ENCODE measurements around the gene CDS2. TPM values are rescaled to one million over a fixed set of nuclear protein-coding genes. Genes with fewer than 3 reads are reported as not detected.

Gene CDS2
- total and polyA plus RNA-seq, 2 of the 13 experiments (the other 11 are each of a cell fraction or from before 2014, with no cell fraction given): 81.3 to 153 TPM

DNA sequence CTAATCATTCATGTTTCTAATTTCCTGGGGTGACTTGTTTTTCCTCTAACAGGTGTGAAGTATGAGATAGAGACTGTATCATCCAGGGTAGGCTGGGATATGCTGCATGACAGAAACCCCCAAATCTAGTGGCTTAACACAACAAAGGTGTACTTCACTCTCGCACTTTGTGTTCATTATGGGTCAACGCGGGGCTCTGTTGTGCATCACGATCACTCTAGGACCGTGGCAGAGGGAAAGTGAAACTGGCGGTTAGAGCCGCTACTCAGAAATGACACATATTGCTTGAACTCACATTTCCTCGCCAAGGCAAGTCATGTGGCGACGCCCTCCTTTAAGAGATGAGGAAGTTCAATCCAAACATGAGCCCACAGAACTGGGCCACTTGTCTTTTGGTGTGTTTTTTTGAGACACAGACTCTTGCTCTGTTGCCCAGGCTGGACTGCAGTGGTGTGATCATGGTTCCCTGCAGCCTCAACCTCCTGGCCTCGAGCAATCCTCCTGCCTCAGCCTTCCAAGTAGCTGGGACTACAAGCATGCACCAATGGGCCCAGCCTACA, 48.3 kb upstream of the CDS2 start (continued):
- TF ChIP-seq, protein P1, sequence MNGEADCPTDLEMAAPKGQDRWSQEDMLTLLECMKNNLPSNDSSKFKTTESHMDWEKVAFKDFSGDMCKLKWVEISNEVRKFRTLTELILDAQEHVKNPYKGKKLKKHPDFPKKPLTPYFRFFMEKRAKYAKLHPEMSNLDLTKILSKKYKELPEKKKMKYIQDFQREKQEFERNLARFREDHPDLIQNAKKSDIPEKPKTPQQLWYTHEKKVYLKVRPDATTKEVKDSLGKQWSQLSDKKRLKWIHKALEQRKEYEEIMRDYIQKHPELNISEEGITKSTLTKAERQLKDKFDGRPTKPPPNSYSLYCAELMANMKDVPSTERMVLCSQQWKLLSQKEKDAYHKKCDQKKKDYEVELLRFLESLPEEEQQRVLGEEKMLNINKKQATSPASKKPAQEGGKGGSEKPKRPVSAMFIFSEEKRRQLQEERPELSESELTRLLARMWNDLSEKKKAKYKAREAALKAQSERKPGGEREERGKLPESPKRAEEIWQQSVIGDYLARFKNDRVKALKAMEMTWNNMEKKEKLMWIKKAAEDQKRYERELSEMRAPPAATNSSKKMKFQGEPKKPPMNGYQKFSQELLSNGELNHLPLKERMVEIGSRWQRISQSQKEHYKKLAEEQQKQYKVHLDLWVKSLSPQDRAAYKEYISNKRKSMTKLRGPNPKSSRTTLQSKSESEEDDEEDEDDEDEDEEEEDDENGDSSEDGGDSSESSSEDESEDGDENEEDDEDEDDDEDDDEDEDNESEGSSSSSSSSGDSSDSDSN (CRISPR knock-in tag; IDR thresholded peaks at IDR 0.05): no peak
- no peak for TF ChIP-seq CAMTA2 (CRISPR knock-in tag; IDR thresholded peaks at IDR 0.05; ENCODE audit: borderline replicate concordance)
- TF ChIP-seq NKX3-1 (CRISPR knock-in tag; IDR thresholded peaks at IDR 0.05): no peak
- TF ChIP-seq ZNF343 (CRISPR knock-in tag; IDR thresholded peaks at IDR 0.05): no peak
- TF ChIP-seq, protein P2, sequence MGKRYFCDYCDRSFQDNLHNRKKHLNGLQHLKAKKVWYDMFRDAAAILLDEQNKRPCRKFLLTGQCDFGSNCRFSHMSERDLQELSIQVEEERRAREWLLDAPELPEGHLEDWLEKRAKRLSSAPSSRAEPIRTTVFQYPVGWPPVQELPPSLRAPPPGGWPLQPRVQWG (CRISPR knock-in tag; IDR thresholded peaks at IDR 0.05; ENCODE audit: borderline replicate concordance, low read depth): no peak
- TF ChIP-seq, protein P3, sequence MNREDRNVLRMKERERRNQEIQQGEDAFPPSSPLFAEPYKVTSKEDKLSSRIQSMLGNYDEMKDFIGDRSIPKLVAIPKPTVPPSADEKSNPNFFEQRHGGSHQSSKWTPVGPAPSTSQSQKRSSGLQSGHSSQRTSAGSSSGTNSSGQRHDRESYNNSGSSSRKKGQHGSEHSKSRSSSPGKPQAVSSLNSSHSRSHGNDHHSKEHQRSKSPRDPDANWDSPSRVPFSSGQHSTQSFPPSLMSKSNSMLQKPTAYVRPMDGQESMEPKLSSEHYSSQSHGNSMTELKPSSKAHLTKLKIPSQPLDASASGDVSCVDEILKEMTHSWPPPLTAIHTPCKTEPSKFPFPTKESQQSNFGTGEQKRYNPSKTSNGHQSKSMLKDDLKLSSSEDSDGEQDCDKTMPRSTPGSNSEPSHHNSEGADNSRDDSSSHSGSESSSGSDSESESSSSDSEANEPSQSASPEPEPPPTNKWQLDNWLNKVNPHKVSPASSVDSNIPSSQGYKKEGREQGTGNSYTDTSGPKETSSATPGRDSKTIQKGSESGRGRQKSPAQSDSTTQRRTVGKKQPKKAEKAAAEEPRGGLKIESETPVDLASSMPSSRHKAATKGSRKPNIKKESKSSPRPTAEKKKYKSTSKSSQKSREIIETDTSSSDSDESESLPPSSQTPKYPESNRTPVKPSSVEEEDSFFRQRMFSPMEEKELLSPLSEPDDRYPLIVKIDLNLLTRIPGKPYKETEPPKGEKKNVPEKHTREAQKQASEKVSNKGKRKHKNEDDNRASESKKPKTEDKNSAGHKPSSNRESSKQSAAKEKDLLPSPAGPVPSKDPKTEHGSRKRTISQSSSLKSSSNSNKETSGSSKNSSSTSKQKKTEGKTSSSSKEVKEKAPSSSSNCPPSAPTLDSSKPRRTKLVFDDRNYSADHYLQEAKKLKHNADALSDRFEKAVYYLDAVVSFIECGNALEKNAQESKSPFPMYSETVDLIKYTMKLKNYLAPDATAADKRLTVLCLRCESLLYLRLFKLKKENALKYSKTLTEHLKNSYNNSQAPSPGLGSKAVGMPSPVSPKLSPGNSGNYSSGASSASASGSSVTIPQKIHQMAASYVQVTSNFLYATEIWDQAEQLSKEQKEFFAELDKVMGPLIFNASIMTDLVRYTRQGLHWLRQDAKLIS (CRISPR knock-in tag; IDR thresholded peaks at IDR 0.05): no peak
- TF ChIP-seq, protein P4, sequence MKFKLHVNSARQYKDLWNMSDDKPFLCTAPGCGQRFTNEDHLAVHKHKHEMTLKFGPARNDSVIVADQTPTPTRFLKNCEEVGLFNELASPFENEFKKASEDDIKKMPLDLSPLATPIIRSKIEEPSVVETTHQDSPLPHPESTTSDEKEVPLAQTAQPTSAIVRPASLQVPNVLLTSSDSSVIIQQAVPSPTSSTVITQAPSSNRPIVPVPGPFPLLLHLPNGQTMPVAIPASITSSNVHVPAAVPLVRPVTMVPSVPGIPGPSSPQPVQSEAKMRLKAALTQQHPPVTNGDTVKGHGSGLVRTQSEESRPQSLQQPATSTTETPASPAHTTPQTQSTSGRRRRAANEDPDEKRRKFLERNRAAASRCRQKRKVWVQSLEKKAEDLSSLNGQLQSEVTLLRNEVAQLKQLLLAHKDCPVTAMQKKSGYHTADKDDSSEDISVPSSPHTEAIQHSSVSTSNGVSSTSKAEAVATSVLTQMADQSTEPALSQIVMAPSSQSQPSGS (CRISPR knock-in tag; IDR thresholded peaks at IDR 0.05): no peak
- TF ChIP-seq, protein P5, sequence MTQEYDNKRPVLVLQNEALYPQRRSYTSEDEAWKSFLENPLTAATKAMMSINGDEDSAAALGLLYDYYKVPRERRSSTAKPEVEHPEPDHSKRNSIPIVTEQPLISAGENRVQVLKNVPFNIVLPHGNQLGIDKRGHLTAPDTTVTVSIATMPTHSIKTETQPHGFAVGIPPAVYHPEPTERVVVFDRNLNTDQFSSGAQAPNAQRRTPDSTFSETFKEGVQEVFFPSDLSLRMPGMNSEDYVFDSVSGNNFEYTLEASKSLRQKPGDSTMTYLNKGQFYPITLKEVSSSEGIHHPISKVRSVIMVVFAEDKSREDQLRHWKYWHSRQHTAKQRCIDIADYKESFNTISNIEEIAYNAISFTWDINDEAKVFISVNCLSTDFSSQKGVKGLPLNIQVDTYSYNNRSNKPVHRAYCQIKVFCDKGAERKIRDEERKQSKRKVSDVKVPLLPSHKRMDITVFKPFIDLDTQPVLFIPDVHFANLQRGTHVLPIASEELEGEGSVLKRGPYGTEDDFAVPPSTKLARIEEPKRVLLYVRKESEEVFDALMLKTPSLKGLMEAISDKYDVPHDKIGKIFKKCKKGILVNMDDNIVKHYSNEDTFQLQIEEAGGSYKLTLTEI (CRISPR knock-in tag; conservative IDR thresholded peaks at IDR 0.05): no peak
- no peak for TF ChIP-seq ZNF563 (CRISPR knock-in tag; IDR thresholded peaks at IDR 0.05)
- TF ChIP-seq FOSL1 (CRISPR knock-in tag; IDR thresholded peaks at IDR 0.05; ENCODE audit: borderline replicate concordance): no peak
- TF ChIP-seq, protein P6, sequence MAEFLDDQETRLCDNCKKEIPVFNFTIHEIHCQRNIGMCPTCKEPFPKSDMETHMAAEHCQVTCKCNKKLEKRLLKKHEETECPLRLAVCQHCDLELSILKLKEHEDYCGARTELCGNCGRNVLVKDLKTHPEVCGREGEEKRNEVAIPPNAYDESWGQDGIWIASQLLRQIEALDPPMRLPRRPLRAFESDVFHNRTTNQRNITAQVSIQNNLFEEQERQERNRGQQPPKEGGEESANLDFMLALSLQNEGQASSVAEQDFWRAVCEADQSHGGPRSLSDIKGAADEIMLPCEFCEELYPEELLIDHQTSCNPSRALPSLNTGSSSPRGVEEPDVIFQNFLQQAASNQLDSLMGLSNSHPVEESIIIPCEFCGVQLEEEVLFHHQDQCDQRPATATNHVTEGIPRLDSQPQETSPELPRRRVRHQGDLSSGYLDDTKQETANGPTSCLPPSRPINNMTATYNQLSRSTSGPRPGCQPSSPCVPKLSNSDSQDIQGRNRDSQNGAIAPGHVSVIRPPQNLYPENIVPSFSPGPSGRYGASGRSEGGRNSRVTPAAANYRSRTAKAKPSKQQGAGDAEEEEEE (CRISPR knock-in tag; IDR thresholded peaks at IDR 0.05; ENCODE audit: borderline replicate concordance): no peak
- TF ChIP-seq ZNF772 (CRISPR knock-in tag; IDR thresholded peaks at IDR 0.05): no peak

Data from HepG2 (cell line).